GM23338 (cell line): Measurements from ENCODE around the gene F7.

ENCODE experiments used
- EZH2 ChIP-seq: fragments of 200-600 bp; sonication (generic); IDR thresholded peaks from one replicate; pipeline ENCODE4 v1.8.0; 2017; ENCODE audit warnings: antibody characterized with exemption, mild to moderate bottlenecking, low read depth; ENCODE audit not compliant: unreplicated experiment
- EZH2phosphoT487 ChIP-seq: fragments of 200-600 bp; sonication (generic); IDR thresholded peaks from one replicate; pipeline ENCODE4 v1.8.1; 2018; ENCODE audit warnings: antibody characterized with exemption; ENCODE audit not compliant: unreplicated experiment
- POLR2AphosphoS5 ChIP-seq: IDR thresholded peaks from 2 replicates; pipeline ENCODE4 v1.6.1; 2016; ENCODE audit warnings: antibody characterized with exemption, low read depth
- REST ChIP-seq: IDR thresholded peaks from one replicate; pipeline ENCODE4 v1.6.1; 2018; ENCODE audit warnings: antibody characterized with exemption; ENCODE audit not compliant: unreplicated experiment
- STAT1 ChIP-seq: IDR thresholded peaks from one replicate; pipeline ENCODE4 v1.6.1; 2016; ENCODE audit warnings: antibody characterized with exemption; ENCODE audit not compliant: unreplicated experiment
- TF ChIP-seq, protein P1 (sequence below), 2 experiments: fragments of 200-600 bp in 1 of 2; sonication (generic) in 1 of 2; conservative IDR thresholded peaks; 2 replicates each; pipeline versions ENCODE4 v1.5.1 to v1.6.1; 2016 to 2017; ENCODE audit warnings: antibody characterized with exemption in 2 of 2, low read depth in 2 of 2, mild to moderate bottlenecking in 2 of 2, moderate library complexity in 1 of 2

DNA sequence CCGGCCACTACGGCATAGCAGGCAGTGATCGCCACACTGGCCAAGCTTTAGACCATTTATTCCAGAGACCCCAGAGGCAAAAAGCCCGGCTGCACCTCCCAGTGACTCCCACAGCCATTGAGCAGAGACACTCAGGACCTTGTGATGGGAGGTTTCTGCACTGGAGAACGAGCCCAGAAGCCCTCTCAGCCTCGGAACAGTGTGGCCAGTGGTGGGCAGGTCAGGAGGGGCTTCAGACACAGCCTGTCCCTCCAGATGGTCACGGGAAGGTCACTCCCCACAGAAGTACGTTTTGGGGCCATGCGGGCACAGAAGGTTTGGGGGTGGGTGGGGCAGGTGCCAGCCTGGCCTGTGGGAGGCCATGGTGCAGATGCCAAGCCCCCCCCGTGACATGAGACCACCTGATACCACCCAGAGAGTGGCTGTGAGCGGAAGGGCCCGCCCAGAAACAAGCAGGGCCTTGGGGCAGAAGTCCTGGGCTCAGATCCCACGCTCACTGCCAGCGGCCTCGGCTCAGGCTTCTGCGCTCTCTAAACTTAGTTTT, 16.4 kb downstream of the F7 start:
- TF ChIP-seq, protein P1, sequence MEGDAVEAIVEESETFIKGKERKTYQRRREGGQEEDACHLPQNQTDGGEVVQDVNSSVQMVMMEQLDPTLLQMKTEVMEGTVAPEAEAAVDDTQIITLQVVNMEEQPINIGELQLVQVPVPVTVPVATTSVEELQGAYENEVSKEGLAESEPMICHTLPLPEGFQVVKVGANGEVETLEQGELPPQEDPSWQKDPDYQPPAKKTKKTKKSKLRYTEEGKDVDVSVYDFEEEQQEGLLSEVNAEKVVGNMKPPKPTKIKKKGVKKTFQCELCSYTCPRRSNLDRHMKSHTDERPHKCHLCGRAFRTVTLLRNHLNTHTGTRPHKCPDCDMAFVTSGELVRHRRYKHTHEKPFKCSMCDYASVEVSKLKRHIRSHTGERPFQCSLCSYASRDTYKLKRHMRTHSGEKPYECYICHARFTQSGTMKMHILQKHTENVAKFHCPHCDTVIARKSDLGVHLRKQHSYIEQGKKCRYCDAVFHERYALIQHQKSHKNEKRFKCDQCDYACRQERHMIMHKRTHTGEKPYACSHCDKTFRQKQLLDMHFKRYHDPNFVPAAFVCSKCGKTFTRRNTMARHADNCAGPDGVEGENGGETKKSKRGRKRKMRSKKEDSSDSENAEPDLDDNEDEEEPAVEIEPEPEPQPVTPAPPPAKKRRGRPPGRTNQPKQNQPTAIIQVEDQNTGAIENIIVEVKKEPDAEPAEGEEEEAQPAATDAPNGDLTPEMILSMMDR (conservative IDR thresholded peaks at IDR 0.05; ENCODE audit: low read depth in 2 of 2): no peak
- TF ChIP-seq REST: no peak
- no peak for TF ChIP-seq EZH2phosphoT487
- TF ChIP-seq POLR2AphosphoS5: no peak
- no peak for TF ChIP-seq EZH2
- TF ChIP-seq STAT1: no peak
